PC-3 (cell line): ENCODE results near the gene NOL4L. TPM values are rescaled to one million over a fixed set of nuclear protein-coding genes. Genes with fewer than 3 reads are reported as not detected.
"Not testable (repeated sequence)": the region's sequence is repeated elsewhere in the genome, so short reads cannot be mapped to it uniquely, and the experiment has no call there.

Experiments
- ATAC-seq: fragments of 200-7000 bp; cut with Tn5 transposase; 2 replicates; pipeline ENCODE4 v1.9.1; 2020; ENCODE audit warnings: mild to moderate bottlenecking, moderate library complexity
- BruUV-seq: library from RNA; stranded (reverse); fragments of 400-500 nt; replicated peaks from 2 replicates; lab custom pipeline; 2021; lab: Mats Ljungman, UMichigan
- CTCF ChIA-PET: fragments of 300-600 bp; sonication (Branson Sonifier 250); formaldehyde crosslinking; loops from one replicate; lab custom pipeline; 2022; ENCODE audit warnings: antibody characterized with exemption; lab: Charles Lee
- POLR2A ChIA-PET: fragments of 300-600 bp; sonication (Branson Sonifier 250); formaldehyde crosslinking; loops from one replicate; lab custom pipeline; 2022; ENCODE audit warnings: antibody characterized with exemption; ENCODE audit not compliant: unreplicated experiment; lab: Charles Lee
- DNase-seq: peaks from one replicate; pipeline ENCODE4 v3.0.0-alpha.2; 2015
- H2AFZ ChIP-seq: fragments of 300-600 bp; sonication (generic); 2 replicates; pipeline ENCODE4 v1.6.0; 2016; ENCODE audit warnings: antibody characterized with exemption, low read length
- H3F3A ChIP-seq: fragments of 300-600 bp; sonication (generic); one replicate; pipeline ENCODE4 v1.6.0; 2017; ENCODE audit warnings: antibody characterized with exemption, low read length, control low read depth, mild to moderate bottlenecking; ENCODE audit not compliant: unreplicated experiment
- H3K27ac ChIP-seq: fragments of 300-600 bp; sonication (generic); 2 replicates; pipeline ENCODE4 v1.5.1; 2016; ENCODE audit warnings: mild to moderate bottlenecking, low read length
- H3K27me3 ChIP-seq: fragments of 300-600 bp; sonication (generic); 2 replicates; pipeline ENCODE4 v1.6.1; 2016; ENCODE audit warnings: low read length, mixed read lengths
- H3K36me3 ChIP-seq: fragments of 300-600 bp; sonication (generic); 2 replicates; pipeline ENCODE4 v1.6.1; 2016; ENCODE audit warnings: low read depth, mixed run types, low read length, mixed read lengths
- H3K4me1 ChIP-seq: fragments of 300-600 bp; sonication (generic); 2 replicates; pipeline ENCODE4 v1.5.1; 2016; ENCODE audit warnings: low read length; ENCODE audit not compliant: insufficient read depth
- H3K4me2 ChIP-seq: fragments of 300-600 bp; sonication (generic); 2 replicates; pipeline ENCODE4 v1.6.0; 2016; ENCODE audit warnings: low read length
- H3K4me3 ChIP-seq: fragments of 300-600 bp; sonication (generic); 2 replicates; pipeline ENCODE4 v1.5.1; 2016; ENCODE audit warnings: mild to moderate bottlenecking, low read length, mixed read lengths
- H3K79me2 ChIP-seq: fragments of 300-600 bp; sonication (generic); 2 replicates; pipeline ENCODE4 v1.6.1; 2017; ENCODE audit warnings: low read length, mixed read lengths
- H3K9ac ChIP-seq: fragments of 300-600 bp; sonication (generic); 2 replicates; pipeline ENCODE4 v1.6.0; 2016; ENCODE audit warnings: mild to moderate bottlenecking, low read length
- H3K9me2 ChIP-seq: fragments of 300-600 bp; sonication (generic); replicated peaks from 2 replicates; pipeline ENCODE4 v1.6.1; 2016; ENCODE audit warnings: mixed run types, low read length, mixed read lengths
- H3K9me3 ChIP-seq: fragments of 300-600 bp; sonication (generic); 2 replicates; pipeline ENCODE4 v1.6.1; 2016; ENCODE audit warnings: low read length, mixed read lengths
- H4K20me1 ChIP-seq: fragments of 300-600 bp; sonication (generic); 2 replicates; pipeline ENCODE4 v1.6.1; 2016; ENCODE audit warnings: low read length, mixed read lengths
- EZH2 ChIP-seq: fragments of 300-600 bp; sonication (generic); IDR thresholded peaks from one replicate; pipeline ENCODE4 v1.6.1; 2017; ENCODE audit warnings: antibody characterized with exemption, mild to moderate bottlenecking, low read length; ENCODE audit not compliant: unreplicated experiment
- EZH2phosphoT487 ChIP-seq: fragments of 300-600 bp; sonication (generic); IDR thresholded peaks from 2 replicates; pipeline ENCODE4 v1.6.1; 2018; ENCODE audit warnings: mild to moderate bottlenecking, antibody characterized with exemption, low read length, borderline replicate concordance
- intact Hi-C: fragments of 100-400 bp; cut with micrococcal nuclease; formaldehyde crosslinking; loops from 2 replicates; pipeline ENCODE4 v1.9.0; 2023
- total RNA-seq: library from RNA; depleted of rRNA; stranded (reverse); fragments of >200 nt; gene quantifications from 2 replicates; pipeline ENCODE4 v1.2.3, GENCODE V29; 2014
- TF ChIP-seq, protein P1 (sequence below): fragments of 300-600 bp; sonication (generic); conservative IDR thresholded peaks from 2 replicates; pipeline ENCODE4 v1.5.1; 2017; ENCODE audit warnings: antibody characterized with exemption, low read depth, mild to moderate bottlenecking, low read length

Gene NOL4L
- total RNA-seq, 1 experiment from 2014 or later = 7.3 TPM

DNA sequence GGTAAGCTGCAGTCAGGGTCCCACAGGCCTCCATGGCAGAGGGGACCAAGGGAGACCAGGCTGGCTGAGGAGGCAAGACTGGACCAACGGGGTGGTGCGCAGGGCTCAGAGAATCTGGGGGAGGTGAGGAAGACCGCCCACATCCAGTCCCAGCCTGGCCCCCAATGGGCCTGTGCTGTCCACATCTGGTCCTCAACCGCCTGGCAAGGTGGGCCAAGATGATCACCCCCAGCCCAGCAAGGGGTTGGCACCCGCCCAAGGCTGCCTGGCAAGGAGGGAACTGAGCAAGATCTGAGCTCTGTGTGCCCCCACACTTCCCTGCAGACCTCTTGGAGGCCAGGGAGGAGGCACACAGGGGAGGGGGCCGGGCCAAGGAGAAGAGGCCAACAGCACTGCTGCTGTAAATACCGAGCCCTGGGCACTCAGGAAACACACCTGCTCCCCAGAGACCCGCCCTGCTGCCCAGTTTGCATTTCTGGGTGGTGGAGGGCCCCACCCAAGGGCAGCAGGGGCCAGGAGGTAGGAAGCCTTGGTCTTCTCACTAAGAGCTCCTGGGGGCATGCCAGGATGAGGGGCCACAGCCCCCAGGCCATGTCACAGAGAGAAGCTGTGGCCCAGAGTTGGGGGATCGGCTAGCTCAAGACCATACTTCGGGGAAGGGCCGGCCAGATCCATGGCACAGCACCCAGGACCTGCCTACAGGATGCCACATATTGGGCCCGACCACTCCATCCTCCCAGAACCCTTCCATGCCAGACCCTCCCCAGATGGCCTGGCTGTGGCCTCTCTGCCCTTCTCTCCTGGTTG, 117.4 kb downstream of the NOL4L start:
- Histone ChIP-seq H3K9ac (no peak overlapping the region), H2AFZ (no peak overlapping the region), H3K4me2 (no peak overlapping the region), H3K79me2 (no peaks in the 10 kb centered on the region), H3K9me3 (no peaks in the 10 kb centered on the region), H3K27ac (no peak overlapping the region), H3K27me3 (no peaks in the 10 kb centered on the region), H3K36me3 (no peaks in the 10 kb centered on the region), H3K4me1 (no peaks in the 10 kb centered on the region), H3F3A (no peaks in the 10 kb centered on the region), H4K20me1 (no peaks in the 10 kb centered on the region), H3K4me3 (no peak overlapping the region), H3K9me2 (no peaks in the 10 kb centered on the region)
- no peak for ATAC-seq
- no TSS peak for BruUV-seq
- intact Hi-C loops = no loop called here
- ChIA-PET CTCF (no interaction called here), POLR2A (no interaction called here)
- TF ChIP-seq EZH2 = no peak
- no peak for TF ChIP-seq EZH2phosphoT487
- TF ChIP-seq, protein P1, sequence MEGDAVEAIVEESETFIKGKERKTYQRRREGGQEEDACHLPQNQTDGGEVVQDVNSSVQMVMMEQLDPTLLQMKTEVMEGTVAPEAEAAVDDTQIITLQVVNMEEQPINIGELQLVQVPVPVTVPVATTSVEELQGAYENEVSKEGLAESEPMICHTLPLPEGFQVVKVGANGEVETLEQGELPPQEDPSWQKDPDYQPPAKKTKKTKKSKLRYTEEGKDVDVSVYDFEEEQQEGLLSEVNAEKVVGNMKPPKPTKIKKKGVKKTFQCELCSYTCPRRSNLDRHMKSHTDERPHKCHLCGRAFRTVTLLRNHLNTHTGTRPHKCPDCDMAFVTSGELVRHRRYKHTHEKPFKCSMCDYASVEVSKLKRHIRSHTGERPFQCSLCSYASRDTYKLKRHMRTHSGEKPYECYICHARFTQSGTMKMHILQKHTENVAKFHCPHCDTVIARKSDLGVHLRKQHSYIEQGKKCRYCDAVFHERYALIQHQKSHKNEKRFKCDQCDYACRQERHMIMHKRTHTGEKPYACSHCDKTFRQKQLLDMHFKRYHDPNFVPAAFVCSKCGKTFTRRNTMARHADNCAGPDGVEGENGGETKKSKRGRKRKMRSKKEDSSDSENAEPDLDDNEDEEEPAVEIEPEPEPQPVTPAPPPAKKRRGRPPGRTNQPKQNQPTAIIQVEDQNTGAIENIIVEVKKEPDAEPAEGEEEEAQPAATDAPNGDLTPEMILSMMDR = no peak
- DNase-seq = no peak

DNA sequence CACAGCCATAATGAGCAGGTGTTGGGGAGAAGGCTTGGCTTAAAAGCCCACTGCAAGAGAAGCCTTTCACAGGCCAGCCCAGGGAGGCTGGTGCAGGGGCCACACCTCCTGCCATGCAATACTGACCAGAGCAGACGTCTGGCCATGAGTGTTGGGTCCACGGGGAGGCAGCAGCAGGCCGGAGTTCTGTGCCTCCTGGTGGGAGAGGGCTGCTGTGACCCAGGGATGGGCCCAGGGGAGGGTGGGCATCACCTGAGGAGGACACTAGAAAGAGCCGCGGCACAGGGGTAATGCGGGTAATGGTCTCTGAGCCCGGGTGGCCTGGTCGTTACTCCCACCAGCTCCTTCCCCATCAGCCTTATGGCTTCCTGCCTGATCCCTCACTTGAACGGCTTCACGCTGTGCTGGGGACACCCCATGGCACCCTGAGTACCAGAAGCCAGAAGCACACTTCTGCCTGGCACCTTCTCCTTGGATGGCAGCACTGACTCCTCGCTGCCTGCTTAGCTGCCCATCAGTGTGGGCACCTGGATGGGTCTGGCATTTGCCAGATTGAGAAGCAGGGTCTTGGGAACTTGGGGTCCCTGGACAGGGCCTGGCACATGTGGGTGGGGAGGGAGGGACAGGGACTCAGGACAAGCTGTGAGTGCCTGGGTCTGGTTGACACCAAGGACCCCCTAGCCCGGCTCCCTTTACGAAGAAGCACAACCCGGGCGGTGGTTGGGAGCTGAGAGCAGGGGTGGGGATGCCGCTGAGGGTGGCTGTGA, 118.2 kb downstream of the NOL4L start:
- no peaks in the 10 kb centered on the region for H3K4me1 ChIP-seq
- no peak for ATAC-seq
- TF ChIP-seq EZH2 (no peak), EZH2phosphoT487 (no peak)
- TF ChIP-seq, protein P1 = no peak
- no peaks in the 10 kb centered on the region for H3K27me3 ChIP-seq
- no peaks in the 10 kb centered on the region for H3K9me3 ChIP-seq
- H2AFZ ChIP-seq = no peak overlapping the region
- H3K9ac ChIP-seq = no peak overlapping the region
- no peaks in the 10 kb centered on the region for H4K20me1 ChIP-seq
- no peak overlapping the region for H3K4me2 ChIP-seq
- no peak overlapping the region for H3K27ac ChIP-seq
- no peaks in the 10 kb centered on the region for H3K9me2 ChIP-seq
- no peak for DNase-seq
- ChIA-PET CTCF (no interaction called here), POLR2A (no interaction called here)
- intact Hi-C loops = no loop called here
- BruUV-seq = no TSS peak
- H3K79me2 ChIP-seq = no peaks in the 10 kb centered on the region
- no peaks in the 10 kb centered on the region for H3F3A ChIP-seq
- H3K4me3 ChIP-seq = no peak overlapping the region
- no peaks in the 10 kb centered on the region for H3K36me3 ChIP-seq

DNA sequence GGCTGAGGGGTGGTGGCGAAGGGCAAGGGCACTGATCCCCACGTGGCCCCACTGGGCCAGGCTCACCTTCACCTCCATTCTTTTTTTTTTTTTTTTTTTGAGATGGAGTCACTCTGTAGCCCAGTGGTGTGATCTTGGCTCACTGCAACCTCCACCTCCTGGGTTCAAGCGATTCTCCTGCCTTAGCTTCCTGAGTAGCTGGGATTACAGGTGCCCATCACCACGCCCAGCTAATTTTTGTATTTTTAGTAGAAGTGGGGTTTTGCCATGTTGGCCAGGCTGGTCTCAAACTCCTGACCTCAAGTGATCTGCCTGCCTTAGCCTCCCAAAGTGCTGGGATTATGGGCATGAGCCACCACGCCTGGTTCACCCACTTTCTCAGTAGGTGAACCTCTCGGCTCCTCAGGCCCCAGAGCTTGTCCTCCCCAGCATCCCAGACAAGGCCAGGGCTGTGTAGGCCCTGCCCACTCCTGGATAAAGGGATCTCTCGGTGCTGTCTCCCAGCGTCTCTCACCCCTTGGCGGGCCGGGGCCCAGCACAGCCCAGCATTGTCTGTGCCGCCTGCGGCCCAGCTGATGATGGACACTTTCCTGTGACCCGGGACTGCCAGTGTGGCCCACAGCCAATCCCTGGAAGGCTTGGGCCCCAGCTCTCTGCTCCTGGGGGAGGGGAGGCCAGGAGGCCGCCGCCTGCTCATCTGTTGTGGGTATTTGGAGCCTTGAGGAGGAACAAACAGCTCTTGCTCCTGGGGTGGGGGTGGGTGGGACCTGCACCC, 119.0 kb downstream of the NOL4L start:
- H3K36me3 ChIP-seq, H3K9me3 ChIP-seq, H3K4me3 ChIP-seq, H3K9ac ChIP-seq, H4K20me1 ChIP-seq, H3K4me2 ChIP-seq, CTCF ChIA-PET, ATAC-seq, H3K79me2 ChIP-seq, H3K4me1 ChIP-seq, H3K9me2 ChIP-seq, POLR2A ChIA-PET, H3K27ac ChIP-seq, H3K27me3 ChIP-seq, DNase-seq, BruUV-seq, H2AFZ ChIP-seq, H3F3A ChIP-seq, intact Hi-C loops: not testable (repeated sequence)
